GM23338 (cell line): ENCODE data around the gene GPR34.

Experiments used
- CREB1 ChIP-seq: fragments of 250-450 bp; sonication (Bioruptor Pico); IDR thresholded peaks from 2 replicates; pipeline ENCODE4 v1.5.0; 2020; ENCODE audit warnings: low read depth, mild to moderate bottlenecking, moderate library complexity
- EZH2 ChIP-seq: fragments of 200-600 bp; sonication (generic); IDR thresholded peaks from one replicate; pipeline ENCODE4 v1.8.0; 2017; ENCODE audit warnings: antibody characterized with exemption, mild to moderate bottlenecking, low read depth; ENCODE audit not compliant: unreplicated experiment
- EZH2phosphoT487 ChIP-seq: fragments of 200-600 bp; sonication (generic); IDR thresholded peaks from one replicate; pipeline ENCODE4 v1.8.1; 2018; ENCODE audit warnings: antibody characterized with exemption; ENCODE audit not compliant: unreplicated experiment
- JUNB ChIP-seq: IDR thresholded peaks from one replicate; pipeline ENCODE4 v1.6.1; 2016; ENCODE audit warnings: antibody characterized with exemption; ENCODE audit not compliant: unreplicated experiment
- NANOG ChIP-seq: IDR thresholded peaks from 2 replicates; pipeline ENCODE4 v1.6.1; 2016; ENCODE audit warnings: antibody characterized with exemption, borderline replicate concordance
- POLR2AphosphoS5 ChIP-seq: IDR thresholded peaks from 2 replicates; pipeline ENCODE4 v1.6.1; 2016; ENCODE audit warnings: antibody characterized with exemption, low read depth
- STAT1 ChIP-seq: IDR thresholded peaks from one replicate; pipeline ENCODE4 v1.6.1; 2016; ENCODE audit warnings: antibody characterized with exemption; ENCODE audit not compliant: unreplicated experiment
- ZNF114 ChIP-seq: fragments of 250-450 bp; sonication (Bioruptor Pico); IDR thresholded peaks from 2 replicates; pipeline ENCODE4 v1.5.0; 2020; ENCODE audit warnings: mild to moderate bottlenecking, moderate library complexity
- ZNF331 ChIP-seq: fragments of 250-450 bp; sonication (Bioruptor Pico); IDR thresholded peaks from 2 replicates; pipeline ENCODE4 v1.5.0; 2020; ENCODE audit warnings: low read depth, mild to moderate bottlenecking, moderate library complexity
- TF ChIP-seq, protein P1 (sequence below), 2 experiments: fragments of 200-600 bp in 1 of 2; sonication (generic) in 1 of 2; conservative IDR thresholded peaks; 2 replicates each; pipeline versions ENCODE4 v1.5.1 to v1.6.1; 2016 to 2017; ENCODE audit warnings: antibody characterized with exemption in 2 of 2, low read depth in 2 of 2, mild to moderate bottlenecking in 2 of 2, moderate library complexity in 1 of 2
- TF ChIP-seq, protein P2 (sequence below): IDR thresholded peaks from one replicate; pipeline ENCODE4 v1.6.1; 2018; ENCODE audit warnings: antibody characterized with exemption; ENCODE audit not compliant: unreplicated experiment
- TF ChIP-seq, protein P3 (sequence below): IDR thresholded peaks from 2 replicates; pipeline ENCODE4 v1.6.1; 2016; ENCODE audit warnings: antibody characterized with exemption
- TF ChIP-seq, protein P4 (sequence below): fragments of 250-450 bp; sonication (Bioruptor Pico); IDR thresholded peaks from 2 replicates; pipeline ENCODE4 v1.5.0; 2020; ENCODE audit warnings: mild to moderate bottlenecking, moderate library complexity

DNA sequence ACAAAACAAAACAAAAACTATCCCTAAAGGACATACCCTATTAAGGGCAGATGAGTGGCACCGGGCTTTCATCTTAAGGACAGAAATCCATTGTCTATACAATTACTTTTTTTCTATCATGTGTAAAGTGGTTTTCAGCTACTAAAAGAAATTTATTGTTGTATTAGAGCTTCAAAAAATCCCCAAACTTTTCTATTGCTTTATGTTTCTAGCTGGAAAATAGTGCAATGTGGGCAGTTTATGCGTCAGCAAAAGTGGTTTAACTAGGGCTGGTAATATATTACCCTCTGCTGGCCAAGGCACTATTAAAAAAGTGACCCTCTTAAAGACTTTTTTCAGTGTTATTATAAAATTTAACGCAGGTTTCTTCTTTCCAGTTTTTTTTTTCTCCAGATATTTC, 19.7 kb downstream of the GPR34 start:
- TF ChIP-seq ZNF114 (CRISPR knock-in tag): no peak
- no peak for TF ChIP-seq CREB1
- TF ChIP-seq, protein P1, sequence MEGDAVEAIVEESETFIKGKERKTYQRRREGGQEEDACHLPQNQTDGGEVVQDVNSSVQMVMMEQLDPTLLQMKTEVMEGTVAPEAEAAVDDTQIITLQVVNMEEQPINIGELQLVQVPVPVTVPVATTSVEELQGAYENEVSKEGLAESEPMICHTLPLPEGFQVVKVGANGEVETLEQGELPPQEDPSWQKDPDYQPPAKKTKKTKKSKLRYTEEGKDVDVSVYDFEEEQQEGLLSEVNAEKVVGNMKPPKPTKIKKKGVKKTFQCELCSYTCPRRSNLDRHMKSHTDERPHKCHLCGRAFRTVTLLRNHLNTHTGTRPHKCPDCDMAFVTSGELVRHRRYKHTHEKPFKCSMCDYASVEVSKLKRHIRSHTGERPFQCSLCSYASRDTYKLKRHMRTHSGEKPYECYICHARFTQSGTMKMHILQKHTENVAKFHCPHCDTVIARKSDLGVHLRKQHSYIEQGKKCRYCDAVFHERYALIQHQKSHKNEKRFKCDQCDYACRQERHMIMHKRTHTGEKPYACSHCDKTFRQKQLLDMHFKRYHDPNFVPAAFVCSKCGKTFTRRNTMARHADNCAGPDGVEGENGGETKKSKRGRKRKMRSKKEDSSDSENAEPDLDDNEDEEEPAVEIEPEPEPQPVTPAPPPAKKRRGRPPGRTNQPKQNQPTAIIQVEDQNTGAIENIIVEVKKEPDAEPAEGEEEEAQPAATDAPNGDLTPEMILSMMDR (conservative IDR thresholded peaks at IDR 0.05; ENCODE audit: low read depth in 2 of 2): no peak
- TF ChIP-seq EZH2: no peak
- TF ChIP-seq, protein P2, sequence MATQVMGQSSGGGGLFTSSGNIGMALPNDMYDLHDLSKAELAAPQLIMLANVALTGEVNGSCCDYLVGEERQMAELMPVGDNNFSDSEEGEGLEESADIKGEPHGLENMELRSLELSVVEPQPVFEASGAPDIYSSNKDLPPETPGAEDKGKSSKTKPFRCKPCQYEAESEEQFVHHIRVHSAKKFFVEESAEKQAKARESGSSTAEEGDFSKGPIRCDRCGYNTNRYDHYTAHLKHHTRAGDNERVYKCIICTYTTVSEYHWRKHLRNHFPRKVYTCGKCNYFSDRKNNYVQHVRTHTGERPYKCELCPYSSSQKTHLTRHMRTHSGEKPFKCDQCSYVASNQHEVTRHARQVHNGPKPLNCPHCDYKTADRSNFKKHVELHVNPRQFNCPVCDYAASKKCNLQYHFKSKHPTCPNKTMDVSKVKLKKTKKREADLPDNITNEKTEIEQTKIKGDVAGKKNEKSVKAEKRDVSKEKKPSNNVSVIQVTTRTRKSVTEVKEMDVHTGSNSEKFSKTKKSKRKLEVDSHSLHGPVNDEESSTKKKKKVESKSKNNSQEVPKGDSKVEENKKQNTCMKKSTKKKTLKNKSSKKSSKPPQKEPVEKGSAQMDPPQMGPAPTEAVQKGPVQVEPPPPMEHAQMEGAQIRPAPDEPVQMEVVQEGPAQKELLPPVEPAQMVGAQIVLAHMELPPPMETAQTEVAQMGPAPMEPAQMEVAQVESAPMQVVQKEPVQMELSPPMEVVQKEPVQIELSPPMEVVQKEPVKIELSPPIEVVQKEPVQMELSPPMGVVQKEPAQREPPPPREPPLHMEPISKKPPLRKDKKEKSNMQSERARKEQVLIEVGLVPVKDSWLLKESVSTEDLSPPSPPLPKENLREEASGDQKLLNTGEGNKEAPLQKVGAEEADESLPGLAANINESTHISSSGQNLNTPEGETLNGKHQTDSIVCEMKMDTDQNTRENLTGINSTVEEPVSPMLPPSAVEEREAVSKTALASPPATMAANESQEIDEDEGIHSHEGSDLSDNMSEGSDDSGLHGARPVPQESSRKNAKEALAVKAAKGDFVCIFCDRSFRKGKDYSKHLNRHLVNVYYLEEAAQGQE: no peak
- TF ChIP-seq POLR2AphosphoS5: no peak
- no peak for TF ChIP-seq NANOG
- no peak for TF ChIP-seq EZH2phosphoT487
- TF ChIP-seq JUNB: no peak
- TF ChIP-seq STAT1: no peak
- TF ChIP-seq, protein P3, sequence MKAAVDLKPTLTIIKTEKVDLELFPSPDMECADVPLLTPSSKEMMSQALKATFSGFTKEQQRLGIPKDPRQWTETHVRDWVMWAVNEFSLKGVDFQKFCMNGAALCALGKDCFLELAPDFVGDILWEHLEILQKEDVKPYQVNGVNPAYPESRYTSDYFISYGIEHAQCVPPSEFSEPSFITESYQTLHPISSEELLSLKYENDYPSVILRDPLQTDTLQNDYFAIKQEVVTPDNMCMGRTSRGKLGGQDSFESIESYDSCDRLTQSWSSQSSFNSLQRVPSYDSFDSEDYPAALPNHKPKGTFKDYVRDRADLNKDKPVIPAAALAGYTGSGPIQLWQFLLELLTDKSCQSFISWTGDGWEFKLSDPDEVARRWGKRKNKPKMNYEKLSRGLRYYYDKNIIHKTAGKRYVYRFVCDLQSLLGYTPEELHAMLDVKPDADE: no peak
- TF ChIP-seq, protein P4, sequence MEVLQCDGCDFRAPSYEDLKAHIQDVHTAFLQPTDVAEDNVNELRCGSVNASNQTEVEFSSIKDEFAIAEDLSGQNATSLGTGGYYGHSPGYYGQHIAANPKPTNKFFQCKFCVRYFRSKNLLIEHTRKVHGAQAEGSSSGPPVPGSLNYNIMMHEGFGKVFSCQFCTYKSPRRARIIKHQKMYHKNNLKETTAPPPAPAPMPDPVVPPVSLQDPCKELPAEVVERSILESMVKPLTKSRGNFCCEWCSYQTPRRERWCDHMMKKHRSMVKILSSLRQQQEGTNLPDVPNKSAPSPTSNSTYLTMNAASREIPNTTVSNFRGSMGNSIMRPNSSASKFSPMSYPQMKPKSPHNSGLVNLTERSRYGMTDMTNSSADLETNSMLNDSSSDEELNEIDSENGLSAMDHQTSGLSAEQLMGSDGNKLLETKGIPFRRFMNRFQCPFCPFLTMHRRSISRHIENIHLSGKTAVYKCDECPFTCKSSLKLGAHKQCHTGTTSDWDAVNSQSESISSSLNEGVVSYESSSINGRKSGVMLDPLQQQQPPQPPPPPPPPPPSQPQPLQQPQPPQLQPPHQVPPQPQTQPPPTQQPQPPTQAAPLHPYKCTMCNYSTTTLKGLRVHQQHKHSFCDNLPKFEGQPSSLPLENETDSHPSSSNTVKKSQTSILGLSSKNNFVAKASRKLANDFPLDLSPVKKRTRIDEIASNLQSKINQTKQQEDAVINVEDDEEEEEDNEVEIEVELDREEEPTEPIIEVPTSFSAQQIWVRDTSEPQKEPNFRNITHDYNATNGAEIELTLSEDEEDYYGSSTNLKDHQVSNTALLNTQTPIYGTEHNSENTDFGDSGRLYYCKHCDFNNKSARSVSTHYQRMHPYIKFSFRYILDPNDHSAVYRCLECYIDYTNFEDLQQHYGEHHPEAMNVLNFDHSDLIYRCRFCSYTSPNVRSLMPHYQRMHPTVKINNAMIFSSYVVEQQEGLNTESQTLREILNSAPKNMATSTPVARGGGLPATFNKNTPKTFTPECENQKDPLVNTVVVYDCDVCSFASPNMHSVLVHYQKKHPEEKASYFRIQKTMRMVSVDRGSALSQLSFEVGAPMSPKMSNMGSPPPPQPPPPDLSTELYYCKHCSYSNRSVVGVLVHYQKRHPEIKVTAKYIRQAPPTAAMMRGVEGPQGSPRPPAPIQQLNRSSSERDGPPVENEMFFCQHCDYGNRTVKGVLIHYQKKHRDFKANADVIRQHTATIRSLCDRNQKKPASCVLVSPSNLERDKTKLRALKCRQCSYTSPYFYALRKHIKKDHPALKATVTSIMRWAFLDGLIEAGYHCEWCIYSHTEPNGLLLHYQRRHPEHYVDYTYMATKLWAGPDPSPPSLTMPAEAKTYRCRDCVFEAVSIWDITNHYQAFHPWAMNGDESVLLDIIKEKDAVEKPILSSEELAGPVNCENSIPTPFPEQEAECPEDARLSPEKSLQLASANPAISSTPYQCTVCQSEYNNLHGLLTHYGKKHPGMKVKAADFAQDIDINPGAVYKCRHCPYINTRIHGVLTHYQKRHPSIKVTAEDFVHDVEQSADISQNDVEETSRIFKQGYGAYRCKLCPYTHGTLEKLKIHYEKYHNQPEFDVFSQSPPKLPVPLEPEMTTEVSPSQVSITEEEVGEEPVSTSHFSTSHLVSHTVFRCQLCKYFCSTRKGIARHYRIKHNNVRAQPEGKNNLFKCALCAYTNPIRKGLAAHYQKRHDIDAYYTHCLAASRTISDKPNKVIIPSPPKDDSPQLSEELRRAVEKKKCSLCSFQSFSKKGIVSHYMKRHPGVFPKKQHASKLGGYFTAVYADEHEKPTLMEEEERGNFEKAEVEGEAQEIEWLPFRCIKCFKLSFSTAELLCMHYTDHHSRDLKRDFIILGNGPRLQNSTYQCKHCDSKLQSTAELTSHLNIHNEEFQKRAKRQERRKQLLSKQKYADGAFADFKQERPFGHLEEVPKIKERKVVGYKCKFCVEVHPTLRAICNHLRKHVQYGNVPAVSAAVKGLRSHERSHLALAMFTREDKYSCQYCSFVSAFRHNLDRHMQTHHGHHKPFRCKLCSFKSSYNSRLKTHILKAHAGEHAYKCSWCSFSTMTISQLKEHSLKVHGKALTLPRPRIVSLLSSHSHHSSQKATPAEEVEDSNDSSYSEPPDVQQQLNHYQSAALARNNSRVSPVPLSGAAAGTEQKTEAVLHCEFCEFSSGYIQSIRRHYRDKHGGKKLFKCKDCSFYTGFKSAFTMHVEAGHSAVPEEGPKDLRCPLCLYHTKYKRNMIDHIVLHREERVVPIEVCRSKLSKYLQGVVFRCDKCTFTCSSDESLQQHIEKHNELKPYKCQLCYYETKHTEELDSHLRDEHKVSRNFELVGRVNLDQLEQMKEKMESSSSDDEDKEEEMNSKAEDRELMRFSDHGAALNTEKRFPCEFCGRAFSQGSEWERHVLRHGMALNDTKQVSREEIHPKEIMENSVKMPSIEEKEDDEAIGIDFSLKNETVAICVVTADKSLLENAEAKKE: no peak
- no peak for TF ChIP-seq ZNF331 (CRISPR knock-in tag)
